MM.1S (cell line): ENCODE results near the gene UTS2B.

Experiments
- EZH2phosphoT487 ChIP-seq: fragments of 300-600 bp; sonication (generic); IDR thresholded peaks from 2 replicates; pipeline ENCODE4 v1.6.1; 2018; ENCODE audit warnings: antibody characterized with exemption, low read length
- TF ChIP-seq, protein P1 (sequence below): fragments of 300-600 bp; sonication (generic); IDR thresholded peaks from 2 replicates; pipeline ENCODE4 v1.5.1; 2016; ENCODE audit warnings: antibody characterized with exemption, low read length, mixed read lengths

GRCh38 chr3:191329654-191330529 is at the start of gene UTS2B:
- TF ChIP-seq, protein P1, sequence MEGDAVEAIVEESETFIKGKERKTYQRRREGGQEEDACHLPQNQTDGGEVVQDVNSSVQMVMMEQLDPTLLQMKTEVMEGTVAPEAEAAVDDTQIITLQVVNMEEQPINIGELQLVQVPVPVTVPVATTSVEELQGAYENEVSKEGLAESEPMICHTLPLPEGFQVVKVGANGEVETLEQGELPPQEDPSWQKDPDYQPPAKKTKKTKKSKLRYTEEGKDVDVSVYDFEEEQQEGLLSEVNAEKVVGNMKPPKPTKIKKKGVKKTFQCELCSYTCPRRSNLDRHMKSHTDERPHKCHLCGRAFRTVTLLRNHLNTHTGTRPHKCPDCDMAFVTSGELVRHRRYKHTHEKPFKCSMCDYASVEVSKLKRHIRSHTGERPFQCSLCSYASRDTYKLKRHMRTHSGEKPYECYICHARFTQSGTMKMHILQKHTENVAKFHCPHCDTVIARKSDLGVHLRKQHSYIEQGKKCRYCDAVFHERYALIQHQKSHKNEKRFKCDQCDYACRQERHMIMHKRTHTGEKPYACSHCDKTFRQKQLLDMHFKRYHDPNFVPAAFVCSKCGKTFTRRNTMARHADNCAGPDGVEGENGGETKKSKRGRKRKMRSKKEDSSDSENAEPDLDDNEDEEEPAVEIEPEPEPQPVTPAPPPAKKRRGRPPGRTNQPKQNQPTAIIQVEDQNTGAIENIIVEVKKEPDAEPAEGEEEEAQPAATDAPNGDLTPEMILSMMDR = no peak
- TF ChIP-seq EZH2phosphoT487 = no peak
